Endothelial cell of umbilical vein (primary cell): Measurements from ENCODE around the gene IL36RN. TPM values are rescaled to one million over a fixed set of nuclear protein-coding genes. Genes with fewer than 3 reads are reported as not detected.

Source experiments
- BruUV-seq: library from RNA; stranded (reverse); fragments of 400-500 nt; replicated peaks from 2 replicates; lab custom pipeline; 2021; lab: Mats Ljungman, UMichigan
- CTCF ChIA-PET: fragments of 300-600, 350-600 bp; sonication (Branson Sonifier 250); formaldehyde crosslinking; loops from one replicate; lab custom pipeline; 2021; ENCODE audit warnings: antibody characterized with exemption, inconsistent platforms; lab: Charles Lee
- POLR2A ChIA-PET: fragments of 300-600, 350-600 bp; sonication (Branson Sonifier 250); formaldehyde crosslinking; loops from one replicate; lab custom pipeline; 2021; ENCODE audit warnings: antibody characterized with exemption, inconsistent platforms; lab: Charles Lee
- DNase-seq: peaks from one replicate; pipeline ENCODE4 v3.0.0-alpha.2; 2011; ENCODE audit warnings: low read depth, low spot score
- FAIRE-seq: peaks from 2 replicates; lab custom pipeline; 2011; peaks lifted over from hg19 to GRCh38; lab: Jason Lieb, UNC
- H2AFZ ChIP-seq: 2 replicates; pipeline ENCODE4 v1.6.0; 2012; ENCODE audit warnings: low read depth, low read length, control low read depth, inconsistent platforms
- H3K27ac ChIP-seq: 2 replicates; pipeline ENCODE4 v1.5.1; 2011; ENCODE audit warnings: low read depth, mild to moderate bottlenecking, control low read depth, low read length, moderate library complexity; ENCODE audit not compliant: insufficient read depth
- H3K27me3 ChIP-seq, 2 experiments: 2 replicates each; pipeline versions ENCODE4 v1.6.0 to v1.6.1; 2011; ENCODE audit warnings: low read length in 2 of 2, mixed read lengths in 1 of 2; ENCODE audit not compliant: control insufficient read depth in 2 of 2, insufficient read depth in 2 of 2
- H3K36me3 ChIP-seq, 2 experiments: 2 replicates in 1 of 2; 3 replicates in 1 of 2; pipeline ENCODE4 v1.5.1; 2011; ENCODE audit warnings: low read length in 2 of 2, mild to moderate bottlenecking in 1 of 2, moderate library complexity in 1 of 2; ENCODE audit not compliant: control insufficient read depth in 2 of 2, insufficient read depth in 2 of 2; ENCODE audit errors: extremely low read depth in 1 of 2
- H3K4me1 ChIP-seq: 3 replicates; pipeline ENCODE4 v1.5.1; 2011; ENCODE audit warnings: mild to moderate bottlenecking, low read length; ENCODE audit not compliant: control insufficient read depth, insufficient read depth; ENCODE audit errors: extremely low read depth
- H3K4me2 ChIP-seq: 2 replicates; pipeline ENCODE4 v1.6.1; 2011; ENCODE audit warnings: low read length, control low read depth, mixed read lengths; ENCODE audit not compliant: insufficient read depth
- H3K4me3 ChIP-seq, 3 experiments: fragments of 200-600 bp in 1 of 3; sonication (generic), shearing (Covaris generic) in 1 of 3; replicated peaks in 1 of 3; 2 replicates each; pipeline ENCODE4 v1.5.1; 2011 to 2016; ENCODE audit warnings: control low read depth in 3 of 3, low read length in 3 of 3, mild to moderate bottlenecking in 2 of 3, inconsistent platforms in 1 of 3, low read depth in 1 of 3, moderate library complexity in 1 of 3; ENCODE audit not compliant: insufficient read depth in 1 of 3
- H3K79me2 ChIP-seq: 2 replicates; pipeline ENCODE4 v1.6.0; 2012; ENCODE audit warnings: low read length, inconsistent platforms; ENCODE audit not compliant: control insufficient read depth, insufficient read depth
- H3K9ac ChIP-seq: replicated peaks from 2 replicates; pipeline ENCODE3; 2011; ENCODE audit warnings: low read length, control low read depth; ENCODE audit not compliant: insufficient read depth; ENCODE audit errors: extremely low read depth
- H3K9me1 ChIP-seq: replicated peaks from 3 replicates; pipeline ENCODE4 v1.6.0; 2011; ENCODE audit warnings: mild to moderate bottlenecking, low read length; ENCODE audit not compliant: control insufficient read depth, insufficient read depth; ENCODE audit errors: extremely low read depth
- H3K9me3 ChIP-seq: replicated peaks from 2 replicates; pipeline ENCODE4 v1.5.1; 2012; ENCODE audit warnings: low read length, inconsistent platforms; ENCODE audit not compliant: control insufficient read depth, insufficient read depth
- H4K20me1 ChIP-seq: replicated peaks from 2 replicates; pipeline ENCODE3; 2011; ENCODE audit warnings: mild to moderate bottlenecking, low read length; ENCODE audit not compliant: control insufficient read depth, insufficient read depth; ENCODE audit errors: extremely low read depth
- CTCF ChIP-seq, 2 donors: IDR thresholded peaks; 1 replicate in 1 of 2; 2 replicates in 1 of 2; pipeline ENCODE4 v1.5.1; 2011; ENCODE audit warnings: low read length in 2 of 2, mild to moderate bottlenecking in 2 of 2, moderate library complexity in 2 of 2, control low read depth in 1 of 2, inconsistent platforms in 1 of 2, low read depth in 1 of 2; ENCODE audit not compliant: insufficient read depth in 1 of 2; ENCODE audit errors: extremely low read depth in 1 of 2
- EZH2 ChIP-seq: IDR thresholded peaks from 2 replicates; pipeline ENCODE4 v1.6.1; 2012; ENCODE audit warnings: borderline replicate concordance, low read depth, mild to moderate bottlenecking, moderate library complexity, low read length, inconsistent platforms; ENCODE audit not compliant: severe bottlenecking
- FOS ChIP-seq: IDR thresholded peaks from 2 replicates; pipeline ENCODE4 v1.6.1; 2011; ENCODE audit warnings: mild to moderate bottlenecking, low read length, moderate library complexity, borderline replicate concordance; ENCODE audit not compliant: insufficient read depth
- GATA2 ChIP-seq: IDR thresholded peaks from 2 replicates; pipeline ENCODE4 v1.7.0; 2011; ENCODE audit warnings: low read depth, mild to moderate bottlenecking, moderate library complexity, mixed read lengths, low read length; ENCODE audit not compliant: insufficient read length, insufficient read depth
- JUN ChIP-seq: IDR thresholded peaks from 2 replicates; pipeline ENCODE4 v1.6.1; 2011; ENCODE audit warnings: borderline replicate concordance, low read depth; ENCODE audit not compliant: insufficient read length, insufficient read depth
- MAX ChIP-seq: IDR thresholded peaks from 2 replicates; pipeline ENCODE4 v1.6.1; 2011; ENCODE audit not compliant: insufficient read depth, insufficient read length
- MYC ChIP-seq: IDR thresholded peaks from one replicate; pipeline ENCODE4 v1.6.1; 2011; ENCODE audit warnings: mild to moderate bottlenecking, low read depth, low read length
- POLR2A ChIP-seq: IDR thresholded peaks from 2 replicates; pipeline ENCODE4 v1.6.1; 2012; ENCODE audit warnings: low read depth, mild to moderate bottlenecking, control low read depth, low read length
- POLR2AphosphoS5 ChIP-seq: IDR thresholded peaks from 2 replicates; pipeline ENCODE4 v1.6.1; 2012; ENCODE audit warnings: low read depth, mild to moderate bottlenecking, control low read depth, low read length, moderate library complexity; ENCODE audit not compliant: insufficient read depth
- dilution Hi-C: fragments of 300-500 bp; cut with MboI; formaldehyde crosslinking; loops from one replicate; pipeline ENCODE4 v1.15.0; 2019; ENCODE audit warnings: low sequenced_read_pairs; ENCODE audit not compliant: extremely low pct_ligation_motif_present
- intact Hi-C: fragments of 100-400 bp; cut with micrococcal nuclease; formaldehyde crosslinking; loops from one replicate; pipeline ENCODE4 v1.10.0; 2022
- polyA plus RNA-seq, 4 experiments: library from polyadenylated mRNA; depleted of rRNA in 3 of 4; stranded (reverse) in 3 of 4; unstranded in 1 of 4; fragments of >200 nt; gene quantifications; 2 replicates each; pipeline versions ENCODE4 v1.2.1 to v1.2.3, GENCODE V29; 2011 to 2012; ENCODE audit warnings: missing spikeins in 1 of 4
- total RNA-seq: library from RNA; stranded (reverse); gene quantifications from 2 replicates; pipeline ENCODE4 v1.2.3, GENCODE V29; 2021

Gene IL36RN
- total and polyA plus RNA-seq, 2 donors (not counting 3 experiments of a cell fraction or from before 2014, with no cell fraction given) = not detected

DNA sequence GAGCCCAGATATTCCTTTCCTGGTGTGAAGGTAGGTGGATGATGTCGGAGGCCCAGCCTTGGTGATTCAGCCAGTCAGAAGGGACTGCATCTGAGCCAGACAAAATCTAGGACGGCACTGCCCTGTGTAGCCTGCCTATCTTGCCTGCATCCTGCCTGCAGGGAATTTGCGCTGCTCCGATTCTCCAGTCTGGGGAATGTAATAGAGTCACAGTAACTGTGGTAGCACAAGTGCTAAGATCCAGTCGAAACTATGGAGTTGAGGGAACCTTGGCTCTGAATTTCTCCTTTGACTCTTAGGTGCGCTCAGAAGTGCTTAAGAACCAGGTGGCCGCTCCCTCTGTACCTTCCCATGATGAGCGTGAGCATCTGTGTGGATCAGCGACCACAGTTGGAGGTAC lies 22.2 kb upstream of the IL36RN start:
- H3K4me1 ChIP-seq = no peaks in the 10 kb centered on the region
- no peak overlapping the region for H3K27ac ChIP-seq
- H3K4me2 ChIP-seq = no peak overlapping the region
- H3K79me2 ChIP-seq = no peaks in the 10 kb centered on the region
- CTCF ChIA-PET = no interaction called here
- no peak for DNase-seq
- H3K9ac ChIP-seq = no peak overlapping the region
- no peak overlapping the region for H3K4me3 ChIP-seq
- H3K27me3 ChIP-seq = peaks cover 3% of the 10 kb centered on the region in 2 experiments
- no peaks in the 10 kb centered on the region for H3K9me1 ChIP-seq
- intact Hi-C loops = no loop called here
- no peaks in the 10 kb centered on the region for H3K36me3 ChIP-seq
- dilution Hi-C loops = no loop called here
- TF ChIP-seq JUN (no peak), FOS (no peak), EZH2 (no peak), CTCF (IDR thresholded peaks at IDR 0.05; ENCODE audit: extremely low read depth in 1 of 2, insufficient read depth in 1 of 2, low read depth in 1 of 2, low read length in 2 of 2) (no peak), GATA2 (no peak), POLR2AphosphoS5 (no peak), MAX (no peak), MYC (no peak), POLR2A (no peak)
- no peak overlapping the region for H2AFZ ChIP-seq
- no peak for FAIRE-seq
- H4K20me1 ChIP-seq = no peaks in the 10 kb centered on the region
- H3K9me3 ChIP-seq = no peaks in the 10 kb centered on the region
- BruUV-seq = no TSS peak
- POLR2A ChIA-PET = no interaction called here
